Activated T-cell treated with anti-CD3 and anti-CD28 coated beads, Interleukin-2, amount 50 U/mL, for 4 hours (primary cell): ENCODE results near the gene CCDC146. TPM values are rescaled to one million over a fixed set of nuclear protein-coding genes. Genes with fewer than 3 reads are reported as not detected.
"Not testable (repeated sequence)": the region's sequence is repeated elsewhere in the genome, so short reads cannot be mapped to it uniquely, and the experiment has no call there.

ENCODE experiments used
- ATAC-seq, 2 donors: fragments of 200-7000 bp; cut with Tn5 transposase; one replicate each; pipeline ENCODE4 v1.10.0; 2021
- DNase-seq: peaks from one replicate; pipeline ENCODE4 v3.0.0-alpha.2; 2020
- H3K27me3 Mint-ChIP-seq: one replicate; pipeline ENCODE4 v1.8.0; 2021; ENCODE audit warnings: low read depth, mixed read lengths
- H3K36me3 Mint-ChIP-seq: one replicate; pipeline ENCODE4 v1.8.0; 2022; ENCODE audit warnings: mixed read lengths; ENCODE audit not compliant: insufficient read depth
- H3K4me1 Mint-ChIP-seq: one replicate; pipeline ENCODE4 v1.8.0; 2021; ENCODE audit warnings: low read depth, mixed read lengths
- H3K4me3 Mint-ChIP-seq: one replicate; pipeline ENCODE4 v1.8.0; 2021; ENCODE audit warnings: mild to moderate bottlenecking, moderate library complexity, mixed read lengths
- H3K9me3 Mint-ChIP-seq: one replicate; pipeline ENCODE4 v1.8.0; 2021; ENCODE audit warnings: mixed read lengths
- total RNA-seq, 3 donors: library from RNA; stranded (reverse); gene quantifications; one replicate each; pipeline ENCODE4 v1.2.1, GENCODE V29; 2021

The CCDC146 gene
- total RNA-seq, 3 donors from 2014 or later = 0.24 to 0.96 (median 0.42) TPM

- DNase-seq (no peak), ATAC-seq (no peak)
- no peak overlapping the region for H3K4me3 Mint-ChIP-seq
- no peaks in the 10 kb centered on the region for H3K9me3 Mint-ChIP-seq
- H3K4me1 Mint-ChIP-seq = no peaks in the 10 kb centered on the region
- peaks cover 4% of the 10 kb centered on the region for H3K36me3 Mint-ChIP-seq
- no peaks in the 10 kb centered on the region for H3K27me3 Mint-ChIP-seq
These were observed 136.2 kb downstream of the CCDC146 start for GRCh38 chr7:77258593-77258992.

- ATAC-seq = no peak
- Mint-ChIP-seq H3K9me3 (no peaks in the 10 kb centered on the region), H3K4me1 (peaks cover 11% of the 10 kb centered on the region), H3K4me3 (no peak overlapping the region), H3K27me3 (no peaks in the 10 kb centered on the region), H3K36me3 (peaks cover 2% of the 10 kb centered on the region)
- DNase-seq = no peak
These were observed 139.9 kb downstream of the CCDC146 start for GRCh38 chr7:77262316-77262715.

- Mint-ChIP-seq H3K36me3 (peaks cover 2% of the 10 kb centered on the region), H3K9me3 (no peaks in the 10 kb centered on the region), H3K4me1 (peaks cover 11% of the 10 kb centered on the region), H3K27me3 (no peaks in the 10 kb centered on the region), H3K4me3 (no peak overlapping the region)
- ATAC-seq (no peak), DNase-seq (no peak)
These were observed 143.3 kb downstream of the CCDC146 start for GRCh38 chr7:77265666-77266065.

GRCh38 chr7:77266291-77266794 is 143.9 kb downstream of the CCDC146 start:
- no peak overlapping the region for H3K4me3 Mint-ChIP-seq
- peaks cover 11% of the 10 kb centered on the region for H3K4me1 Mint-ChIP-seq
- no peaks in the 10 kb centered on the region for H3K9me3 Mint-ChIP-seq
- H3K36me3 Mint-ChIP-seq = peaks cover 4% of the 10 kb centered on the region
- H3K27me3 Mint-ChIP-seq = no peaks in the 10 kb centered on the region
- DNase-seq (no peak), ATAC-seq (peak; percentile 80 to 93)

GRCh38 chr7:77269360-77270093 is 147.1 kb downstream of the CCDC146 start:
- no peak overlapping the region for H3K4me3 Mint-ChIP-seq
- DNase-seq = no peak
- H3K27me3 Mint-ChIP-seq = no peaks in the 10 kb centered on the region
- no peak for ATAC-seq
- H3K4me1 Mint-ChIP-seq = peaks cover 11% of the 10 kb centered on the region
- peaks cover 7% of the 10 kb centered on the region for H3K36me3 Mint-ChIP-seq
- H3K9me3 Mint-ChIP-seq = no peaks in the 10 kb centered on the region

GRCh38 chr7:77270094-77270480 is 147.7 kb downstream of the CCDC146 start:
- Mint-ChIP-seq H3K36me3 (peaks cover 8% of the 10 kb centered on the region), H3K4me1 (peaks cover 11% of the 10 kb centered on the region), H3K4me3 (no peak overlapping the region), H3K27me3 (no peaks in the 10 kb centered on the region), H3K9me3 (no peaks in the 10 kb centered on the region)
- DNase-seq = no peak
- ATAC-seq = no peak

GRCh38 chr7:77271766-77272165 is 149.4 kb downstream of the CCDC146 start:
- no peaks in the 10 kb centered on the region for H3K27me3 Mint-ChIP-seq
- ATAC-seq (no peak), DNase-seq (no peak)
- H3K36me3 Mint-ChIP-seq = peaks cover 8% of the 10 kb centered on the region
- H3K9me3 Mint-ChIP-seq = no peaks in the 10 kb centered on the region
- peaks cover 8% of the 10 kb centered on the region for H3K4me1 Mint-ChIP-seq
- H3K4me3 Mint-ChIP-seq = no peak overlapping the region

GRCh38 chr7:77275663-77276062 is 153.2 kb downstream of the CCDC146 start:
- not testable (repeated sequence) for ATAC-seq, DNase-seq, H3K27me3 Mint-ChIP-seq, H3K4me3 Mint-ChIP-seq, H3K4me1 Mint-ChIP-seq, H3K9me3 Mint-ChIP-seq
- peaks cover 12% of the 10 kb centered on the region for H3K36me3 Mint-ChIP-seq

GRCh38 chr7:77276120-77276519 is 153.7 kb downstream of the CCDC146 start:
- no peak for ATAC-seq
- H3K9me3 Mint-ChIP-seq = no peaks in the 10 kb centered on the region
- H3K4me3 Mint-ChIP-seq = no peak overlapping the region
- H3K36me3 Mint-ChIP-seq = peaks cover 10% of the 10 kb centered on the region
- peaks cover 8% of the 10 kb centered on the region for H3K4me1 Mint-ChIP-seq
- H3K27me3 Mint-ChIP-seq = no peaks in the 10 kb centered on the region
- DNase-seq = no peak

- Mint-ChIP-seq H3K36me3 (peaks cover 16% of the 10 kb centered on the region), H3K4me3 (no peak overlapping the region), H3K27me3 (no peaks in the 10 kb centered on the region), H3K4me1 (no peaks in the 10 kb centered on the region), H3K9me3 (peaks cover 6% of the 10 kb centered on the region)
- DNase-seq = no peak
- ATAC-seq = no peak
These were observed 159.5 kb downstream of the CCDC146 start for GRCh38 chr7:77281780-77282478.

GRCh38 chr7:77282897-77283296 is 160.5 kb downstream of the CCDC146 start:
- ATAC-seq = no peak
- DNase-seq = no peak
- Mint-ChIP-seq H3K9me3 (peaks cover 6% of the 10 kb centered on the region), H3K27me3 (no peaks in the 10 kb centered on the region), H3K4me3 (no peak overlapping the region), H3K4me1 (no peaks in the 10 kb centered on the region), H3K36me3 (peaks cover 26% of the 10 kb centered on the region)

- Mint-ChIP-seq H3K9me3 (peaks cover 6% of the 10 kb centered on the region), H3K4me3 (no peak overlapping the region), H3K36me3 (peaks cover 34% of the 10 kb centered on the region), H3K27me3 (no peaks in the 10 kb centered on the region), H3K4me1 (no peaks in the 10 kb centered on the region)
- DNase-seq (no peak), ATAC-seq (no peak)
These were observed 161.6 kb downstream of the CCDC146 start for GRCh38 chr7:77284005-77284404.

- Mint-ChIP-seq H3K4me1 (no peaks in the 10 kb centered on the region), H3K9me3 (peaks cover 6% of the 10 kb centered on the region), H3K4me3 (no peak overlapping the region), H3K36me3 (peaks cover 40% of the 10 kb centered on the region), H3K27me3 (no peaks in the 10 kb centered on the region)
- no peak for DNase-seq
- ATAC-seq = no peak
These were observed 162.2 kb downstream of the CCDC146 start for GRCh38 chr7:77284616-77285015.

- H3K27me3 Mint-ChIP-seq = no peaks in the 10 kb centered on the region
These were observed 166.4 kb downstream of the CCDC146 start for GRCh38 chr7:77288676-77289320.

More at GRCh38 chr7:77288676-77289320, 166.4 kb downstream of the CCDC146 start:
- Mint-ChIP-seq H3K36me3 (peaks cover 50% of the 10 kb centered on the region), H3K4me1 (no peaks in the 10 kb centered on the region), H3K4me3 (no peak overlapping the region), H3K9me3 (peaks cover 6% of the 10 kb centered on the region)
- ATAC-seq (no peak), DNase-seq (no peak)
